HepG2 (cell line): Measurements from ENCODE around the gene TUFM. TPM values are rescaled to one million over a fixed set of nuclear protein-coding genes. Genes with fewer than 3 reads are reported as not detected.

Experiments
- E2F2 ChIP-seq: sonication (generic); formaldehyde crosslinking; IDR thresholded peaks from 2 replicates; pipeline ENCODE4 v1.4.0; 2020; ENCODE audit warnings: missing genetic modification reagents, borderline replicate concordance
- GMEB1 ChIP-seq: sonication (generic); formaldehyde crosslinking; IDR thresholded peaks from 2 replicates; pipeline ENCODE4 v1.5.1; 2020; ENCODE audit warnings: missing genetic modification reagents, mild to moderate bottlenecking, borderline replicate concordance
- NFATC3 ChIP-seq: sonication (generic); formaldehyde crosslinking; IDR thresholded peaks from 2 replicates; pipeline ENCODE4 v1.5.1; 2020; ENCODE audit warnings: mild to moderate bottlenecking, missing genetic modification reagents
- NKX3-1 ChIP-seq: sonication (generic); formaldehyde crosslinking; IDR thresholded peaks from 2 replicates; pipeline ENCODE4 v1.5.0; 2020; ENCODE audit warnings: missing genetic modification reagents
- ONECUT2 ChIP-seq: sonication (generic); formaldehyde crosslinking; IDR thresholded peaks from 2 replicates; pipeline ENCODE4 v1.4.0; 2020; ENCODE audit warnings: missing genetic modification reagents
- PRPF4 ChIP-seq: fragments of 200-400 bp; formaldehyde crosslinking; IDR thresholded peaks from 2 replicates; pipeline ENCODE4 v1.6.1; 2016; ENCODE audit warnings: low read length, low read depth; ENCODE audit not compliant: poor library complexity, severe bottlenecking
- RNF219 ChIP-seq: sonication (generic); formaldehyde crosslinking; IDR thresholded peaks from 2 replicates; pipeline ENCODE4 v1.5.0; 2020; ENCODE audit warnings: mild to moderate bottlenecking, missing genetic modification reagents
- SP140L ChIP-seq: sonication (generic); formaldehyde crosslinking; IDR thresholded peaks from 2 replicates; pipeline ENCODE4 v1.4.0; 2020; ENCODE audit warnings: missing genetic modification reagents, borderline replicate concordance
- STAT6 ChIP-seq: sonication (generic); formaldehyde crosslinking; IDR thresholded peaks from 2 replicates; pipeline ENCODE4 v1.4.0; 2020; ENCODE audit warnings: missing genetic modification reagents, mild to moderate bottlenecking, borderline replicate concordance
- TAF1 ChIP-seq: sonication (generic); formaldehyde crosslinking; IDR thresholded peaks from 2 replicates; pipeline ENCODE4 v1.4.0; 2020; ENCODE audit warnings: missing genetic modification reagents
- TFDP1 ChIP-seq: IDR thresholded peaks from 2 replicates; pipeline ENCODE4 v1.6.1; 2016; ENCODE audit warnings: missing compliant biosample characterization, missing genetic modification reagents, borderline replicate concordance
- ZBTB1 ChIP-seq: sonication (generic); formaldehyde crosslinking; IDR thresholded peaks from 2 replicates; pipeline ENCODE4 v1.4.0; 2020; ENCODE audit warnings: missing genetic modification reagents, borderline replicate concordance
- ZBTB10 ChIP-seq: sonication (generic); formaldehyde crosslinking; IDR thresholded peaks from 2 replicates; pipeline ENCODE4 v1.4.0; 2020; ENCODE audit warnings: missing genetic modification reagents, borderline replicate concordance
- ZNF251 ChIP-seq: sonication (generic); formaldehyde crosslinking; IDR thresholded peaks from 2 replicates; pipeline ENCODE4 v1.9.0; 2021; ENCODE audit warnings: mild to moderate bottlenecking, missing genetic modification reagents
- ZNF263 ChIP-seq: sonication (generic); formaldehyde crosslinking; IDR thresholded peaks from 2 replicates; pipeline ENCODE4 v1.4.0; 2020; ENCODE audit warnings: missing genetic modification reagents
- ZNF446 ChIP-seq: sonication (generic); formaldehyde crosslinking; IDR thresholded peaks from 2 replicates; pipeline ENCODE4 v1.5.0; 2020; ENCODE audit warnings: mild to moderate bottlenecking, missing genetic modification reagents
- ZNF737 ChIP-seq: sonication (generic); formaldehyde crosslinking; IDR thresholded peaks from 2 replicates; pipeline ENCODE4 v1.5.0; 2020; ENCODE audit warnings: missing genetic modification reagents, mild to moderate bottlenecking, borderline replicate concordance
- polyA plus RNA-seq, 8 experiments: library from polyadenylated mRNA; depleted of rRNA in 3 of 8; stranded (reverse) in 7 of 8; unstranded in 1 of 8; fragments of >200 nt; fragmentation: Illumina TruSeq in 4 of 8; extraction: Trizol in 4 of 8; gene quantifications; 2 replicates each; pipeline versions ENCODE4 v1.2.1 to v1.2.3, GENCODE V29; 2011 to 2016; ENCODE audit warnings: low read depth in 4 of 8, missing spikeins in 1 of 8, mixed read lengths in 1 of 8; ENCODE audit not compliant: insufficient read depth in 1 of 8
- total RNA-seq, 5 experiments: library from RNA; depleted of rRNA; stranded (reverse); fragments of >200 nt; fragmentation: Illumina TruSeq; extraction: Trizol; gene quantifications; 2 replicates each; pipeline ENCODE4 v1.2.3, GENCODE V29; 2016; ENCODE audit warnings: low read depth in 1 of 5

TUFM gene
- total and polyA plus RNA-seq, 2 of the 13 experiments (the other 11 are each of a cell fraction or from before 2014, with no cell fraction given): 206 to 298 TPM

GRCh38 chr16:28821874-28822519 lies 24.2 kb downstream of the TUFM start (continued):
- TF ChIP-seq ZBTB10 (CRISPR knock-in tag): no peak
- no peak for TF ChIP-seq ZNF737 (CRISPR knock-in tag)
- no peak for TF ChIP-seq TFDP1 (CRISPR knock-in tag)
- no peak; the same call in 1 of the 2 replicates for TF ChIP-seq SP140L (CRISPR knock-in tag)
- TF ChIP-seq ZNF251: no peak
- peak; percentile 61; the same call in 1 of the 2 replicates for TF ChIP-seq ZNF446 (CRISPR knock-in tag)
- no peak for TF ChIP-seq E2F2 (CRISPR knock-in tag)
- 0 out of 2 replicates have a peak, but pooled peaks have one; percentile 85 for TF ChIP-seq GMEB1 (CRISPR knock-in tag)
- TF ChIP-seq RNF219 (CRISPR knock-in tag): no peak
- TF ChIP-seq STAT6 (CRISPR knock-in tag): no peak
- TF ChIP-seq NFATC3 (CRISPR knock-in tag): no peak
- no peak for TF ChIP-seq ONECUT2 (CRISPR knock-in tag)
- no peak for TF ChIP-seq ZNF263 (CRISPR knock-in tag)
- TF ChIP-seq PRPF4: peak; percentile 78
- TF ChIP-seq NKX3-1 (CRISPR knock-in tag): peak; percentile 37; the same call in 1 of the 2 replicates
- no peak for TF ChIP-seq TAF1
- no peak for TF ChIP-seq ZBTB1
